SU-DHL-6 (cell line): Measurements from ENCODE around the gene ARL11.

Experiments
- H2AFZ ChIP-seq: fragments of 200-600 bp; sonication (generic); 2 replicates; pipeline ENCODE4 v1.6.1; 2014; ENCODE audit warnings: low read depth, mild to moderate bottlenecking, moderate library complexity, mixed read lengths, antibody characterized with exemption, low read length; ENCODE audit not compliant: severe bottlenecking
- H3F3A ChIP-seq: fragments of 200-600 bp; shearing (Covaris generic); 2 replicates; pipeline ENCODE4 v1.6.0; 2016; ENCODE audit warnings: antibody characterized with exemption, mild to moderate bottlenecking; ENCODE audit not compliant: insufficient read depth
- H3K27ac ChIP-seq: fragments of 200-600 bp; sonication (generic); 2 replicates; pipeline ENCODE4 v1.5.1; 2016; ENCODE audit warnings: low read depth, mild to moderate bottlenecking, low read length, moderate library complexity, mixed read lengths
- H3K27me3 ChIP-seq: fragments of 200-600 bp; sonication (generic), shearing (Covaris generic); 2 replicates; pipeline ENCODE4 v1.6.0; 2014; ENCODE audit warnings: mild to moderate bottlenecking, low read length
- H3K36me3 ChIP-seq: fragments of 200-600 bp; sonication (generic); 2 replicates; pipeline ENCODE4 v1.6.1; 2014; ENCODE audit warnings: mild to moderate bottlenecking, low read length, mixed read lengths
- H3K4me2 ChIP-seq: fragments of 300-600, 200-600 bp; shearing (Covaris generic), sonication (generic); 2 replicates; pipeline ENCODE4 v1.6.0; 2014; ENCODE audit warnings: low read length, low read depth, mild to moderate bottlenecking; ENCODE audit not compliant: poor library complexity, severe bottlenecking
- H3K4me3 ChIP-seq: fragments of 200-600 bp; sonication (generic); 2 replicates; pipeline ENCODE4 v1.5.1; 2014; ENCODE audit warnings: antibody characterized with exemption, low read length, mild to moderate bottlenecking, mixed read lengths; ENCODE audit not compliant: insufficient read depth, poor library complexity, severe bottlenecking
- H3K79me2 ChIP-seq: fragments of 200-600 bp; sonication (generic); 2 replicates; pipeline ENCODE4 v1.6.1; 2014; ENCODE audit warnings: mild to moderate bottlenecking, low read length, moderate library complexity; ENCODE audit not compliant: insufficient read depth
- H3K9ac ChIP-seq: fragments of 200-600 bp; sonication (generic); 2 replicates; pipeline ENCODE4 v1.7.0; 2014; ENCODE audit warnings: mild to moderate bottlenecking, low read length
- H3K9me2 ChIP-seq: fragments of 200-600 bp; sonication (generic); replicated peaks from 2 replicates; pipeline ENCODE4 v1.6.1; 2014; ENCODE audit warnings: low read length; ENCODE audit not compliant: insufficient read depth
- H3K9me3 ChIP-seq: fragments of 200-600 bp; sonication (generic); 2 replicates; pipeline ENCODE4 v1.6.1; 2014; ENCODE audit warnings: low read length, mixed read lengths; ENCODE audit not compliant: insufficient read depth
- H4K20me1 ChIP-seq: fragments of 200-600 bp; sonication (generic); 2 replicates; pipeline ENCODE4 v1.6.1; 2014; ENCODE audit warnings: low read depth, mild to moderate bottlenecking, antibody characterized with exemption, low read length, moderate library complexity, mixed read lengths
- CTCF ChIP-seq: fragments of 200-600 bp; sonication (generic); IDR thresholded peaks from one replicate; pipeline ENCODE4 v1.5.1; 2017; ENCODE audit warnings: antibody characterized with exemption, mild to moderate bottlenecking, low read length, moderate library complexity; ENCODE audit not compliant: insufficient read depth, poor library complexity, severe bottlenecking
- EZH2phosphoT487 ChIP-seq: fragments of 200-600 bp; sonication (generic), shearing (Covaris generic); conservative IDR thresholded peaks from 2 replicates; pipeline ENCODE4 v1.6.1; 2018; ENCODE audit warnings: mild to moderate bottlenecking, antibody characterized with exemption, low read length, moderate library complexity, mixed read lengths

ARL11 gene

DNA sequence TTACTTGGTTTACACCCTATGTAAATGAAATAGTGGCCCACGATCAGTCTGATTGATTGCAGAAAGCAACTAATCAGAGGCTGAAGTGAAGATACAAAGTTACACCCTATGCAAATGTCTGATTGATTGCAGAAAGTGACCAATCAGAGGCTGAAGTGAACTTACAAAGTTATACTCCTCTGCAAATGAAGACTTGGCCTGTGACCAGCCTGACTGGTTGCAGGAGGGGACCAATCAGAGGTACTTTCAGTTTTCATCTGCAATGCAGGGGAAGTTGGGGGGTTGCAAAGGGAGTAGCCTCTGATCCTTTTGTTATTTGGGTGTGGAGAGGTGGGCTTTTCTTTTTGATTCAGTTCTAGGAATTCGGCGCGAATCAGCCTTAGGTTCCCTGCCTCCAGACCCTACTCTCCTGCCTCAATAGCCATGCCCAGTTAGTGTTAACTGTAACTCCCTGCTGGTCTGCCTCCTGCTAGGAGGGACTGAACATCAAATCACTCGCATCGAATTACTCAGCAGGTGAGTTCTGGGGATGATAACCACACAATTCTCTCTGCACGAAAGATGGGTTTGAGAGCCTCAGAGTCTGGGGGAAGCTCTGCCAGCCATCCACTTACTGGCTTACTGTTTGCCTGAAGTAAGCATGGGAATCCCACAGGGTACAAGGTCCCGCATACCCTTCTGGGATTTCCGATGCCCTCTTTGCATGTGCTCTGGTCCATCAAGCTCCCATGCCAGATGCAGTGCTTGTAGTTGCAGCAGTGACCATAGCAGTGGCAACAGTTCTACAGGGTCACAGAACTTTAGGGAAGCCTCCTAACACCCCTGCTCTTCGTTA is 7.5 kb downstream of the ARL11 start:
- Histone ChIP-seq H3K4me3 (no peak overlapping the region), H3F3A (no peaks in the 10 kb centered on the region), H3K36me3 (no peaks in the 10 kb centered on the region), H3K9ac (no peak overlapping the region), H3K27ac (no peak overlapping the region), H4K20me1 (no peaks in the 10 kb centered on the region), H3K27me3 (no peaks in the 10 kb centered on the region), H3K79me2 (peaks cover 19% of the 10 kb centered on the region), H3K9me3 (no peaks in the 10 kb centered on the region), H2AFZ (no peak overlapping the region), H3K4me2 (no peak overlapping the region), H3K9me2 (no peaks in the 10 kb centered on the region)
- TF ChIP-seq CTCF (no peak), EZH2phosphoT487 (no peak)

GRCh38 chr13:49636705-49637104 is 8.4 kb downstream of the ARL11 start:
- Histone ChIP-seq H3K36me3 (no peaks in the 10 kb centered on the region), H3K4me3 (no peak overlapping the region), H3K27ac (no peak overlapping the region), H2AFZ (no peak overlapping the region), H3F3A (no peaks in the 10 kb centered on the region), H3K9me2 (no peaks in the 10 kb centered on the region), H4K20me1 (no peaks in the 10 kb centered on the region), H3K27me3 (no peaks in the 10 kb centered on the region), H3K79me2 (peaks cover 16% of the 10 kb centered on the region; the same call in 1 of the 2 replicates), H3K9ac (no peak overlapping the region), H3K4me2 (no peak overlapping the region), H3K9me3 (no peaks in the 10 kb centered on the region)
- TF ChIP-seq CTCF: no peak
- no peak for TF ChIP-seq EZH2phosphoT487

- Histone ChIP-seq H3K9me2 (no peaks in the 10 kb centered on the region), H3K4me2 (no peak overlapping the region), H3K36me3 (no peaks in the 10 kb centered on the region), H2AFZ (no peak overlapping the region), H3K4me3 (no peak overlapping the region), H3K27ac (no peak overlapping the region), H3K9ac (no peak overlapping the region), H3K79me2 (0 out of 2 replicates have a peak, but pooled peaks cover 6% of the 10 kb centered on the region), H3F3A (no peaks in the 10 kb centered on the region), H4K20me1 (no peaks in the 10 kb centered on the region), H3K27me3 (no peaks in the 10 kb centered on the region), H3K9me3 (no peaks in the 10 kb centered on the region)
- TF ChIP-seq CTCF (no peak), EZH2phosphoT487 (no peak)
Measured at GRCh38 chr13:49638030-49638743, 9.9 kb downstream of the ARL11 start.
